Effector CD8-positive, alpha-beta T cell (primary cell): ENCODE results near the gene SLF2.
A peak's percentile ranks its signal among the peaks of the same experiment; 100 is the strongest.

Source experiments
- DNase-seq: peaks from one replicate; lab custom pipeline; 2025; lab: John Stamatoyannopoulos, UW
- total RNA-seq, 4 experiments: gene quantifications; one replicate each; lab custom pipeline; 2026; lab: John Stamatoyannopoulos, UW

SLF2 gene, protein sequence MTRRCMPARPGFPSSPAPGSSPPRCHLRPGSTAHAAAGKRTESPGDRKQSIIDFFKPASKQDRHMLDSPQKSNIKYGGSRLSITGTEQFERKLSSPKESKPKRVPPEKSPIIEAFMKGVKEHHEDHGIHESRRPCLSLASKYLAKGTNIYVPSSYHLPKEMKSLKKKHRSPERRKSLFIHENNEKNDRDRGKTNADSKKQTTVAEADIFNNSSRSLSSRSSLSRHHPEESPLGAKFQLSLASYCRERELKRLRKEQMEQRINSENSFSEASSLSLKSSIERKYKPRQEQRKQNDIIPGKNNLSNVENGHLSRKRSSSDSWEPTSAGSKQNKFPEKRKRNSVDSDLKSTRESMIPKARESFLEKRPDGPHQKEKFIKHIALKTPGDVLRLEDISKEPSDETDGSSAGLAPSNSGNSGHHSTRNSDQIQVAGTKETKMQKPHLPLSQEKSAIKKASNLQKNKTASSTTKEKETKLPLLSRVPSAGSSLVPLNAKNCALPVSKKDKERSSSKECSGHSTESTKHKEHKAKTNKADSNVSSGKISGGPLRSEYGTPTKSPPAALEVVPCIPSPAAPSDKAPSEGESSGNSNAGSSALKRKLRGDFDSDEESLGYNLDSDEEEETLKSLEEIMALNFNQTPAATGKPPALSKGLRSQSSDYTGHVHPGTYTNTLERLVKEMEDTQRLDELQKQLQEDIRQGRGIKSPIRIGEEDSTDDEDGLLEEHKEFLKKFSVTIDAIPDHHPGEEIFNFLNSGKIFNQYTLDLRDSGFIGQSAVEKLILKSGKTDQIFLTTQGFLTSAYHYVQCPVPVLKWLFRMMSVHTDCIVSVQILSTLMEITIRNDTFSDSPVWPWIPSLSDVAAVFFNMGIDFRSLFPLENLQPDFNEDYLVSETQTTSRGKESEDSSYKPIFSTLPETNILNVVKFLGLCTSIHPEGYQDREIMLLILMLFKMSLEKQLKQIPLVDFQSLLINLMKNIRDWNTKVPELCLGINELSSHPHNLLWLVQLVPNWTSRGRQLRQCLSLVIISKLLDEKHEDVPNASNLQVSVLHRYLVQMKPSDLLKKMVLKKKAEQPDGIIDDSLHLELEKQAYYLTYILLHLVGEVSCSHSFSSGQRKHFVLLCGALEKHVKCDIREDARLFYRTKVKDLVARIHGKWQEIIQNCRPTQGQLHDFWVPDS
- total RNA-seq: 95.3 to 140 (median 117) reads per million in 4 experiments

DNA sequence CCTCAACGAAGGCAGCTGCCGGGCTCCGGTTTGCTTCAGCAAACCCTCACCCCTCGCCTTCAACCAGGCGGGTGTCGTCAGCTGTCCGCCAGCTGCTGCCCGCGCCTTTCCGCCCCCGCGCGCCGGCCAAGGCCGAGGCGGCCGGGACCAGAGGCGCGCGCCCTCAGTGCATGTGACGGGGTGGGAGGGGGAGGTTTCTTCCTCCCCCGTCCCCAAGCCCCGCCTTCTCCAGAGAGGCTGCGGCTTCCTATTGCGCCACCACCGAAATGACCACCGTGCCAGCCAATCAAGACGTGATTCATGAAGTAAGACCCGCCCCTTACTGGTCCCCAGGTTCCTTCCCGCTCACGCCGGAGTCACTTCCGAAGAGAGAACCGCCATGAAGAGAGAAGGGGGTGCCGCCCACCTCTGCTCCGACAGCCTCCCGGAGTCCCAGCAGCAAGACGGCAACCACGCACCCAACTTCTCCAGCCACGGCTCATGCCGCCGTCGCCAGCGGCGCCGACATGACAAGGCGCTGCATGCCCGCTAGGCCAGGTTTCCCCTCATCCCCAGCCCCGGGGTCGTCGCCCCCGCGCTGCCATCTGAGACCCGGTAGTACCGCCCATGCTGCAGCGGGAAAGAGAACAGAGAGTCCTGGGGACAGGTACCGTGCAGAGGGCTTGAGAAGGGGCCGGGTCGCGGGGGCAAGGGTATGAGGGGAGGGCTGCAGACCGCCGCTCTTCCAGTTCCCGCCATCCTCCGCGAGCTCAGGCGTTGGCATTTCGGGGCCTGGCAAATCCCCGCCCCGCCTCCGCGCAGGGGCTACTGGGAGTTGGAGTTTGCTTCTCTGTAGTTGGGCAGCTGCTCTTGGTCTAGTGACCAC is at the start of gene SLF2:
SLF2 (plus strand) TSS at position 359 of the 865 bp plus-strand sequence; CDS start at position 507, 148 bp downstream.
- peak; percentile 82 for DNase-seq

DNA sequence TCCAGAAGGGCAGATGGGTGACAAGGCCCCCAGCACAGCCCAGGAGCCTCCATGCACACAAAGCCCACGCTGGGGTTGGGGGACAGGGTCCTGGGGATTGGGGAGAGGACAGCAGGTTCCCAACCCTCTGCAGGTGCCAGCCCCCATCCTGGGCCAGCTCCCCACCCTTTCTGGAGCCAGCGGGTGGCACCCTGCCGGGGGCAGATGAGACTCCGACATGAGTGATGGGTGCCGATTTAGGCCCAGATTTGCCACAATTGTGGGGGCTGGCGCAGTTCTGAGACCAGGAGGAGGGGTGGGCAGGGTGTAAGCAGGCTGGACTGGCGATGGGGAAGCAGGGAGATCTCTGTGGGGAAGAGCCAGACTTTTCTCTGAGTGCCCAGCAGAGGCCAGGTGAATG is 49.3 kb upstream of the SLF2 start:
- DNase-seq: no peak

DNA sequence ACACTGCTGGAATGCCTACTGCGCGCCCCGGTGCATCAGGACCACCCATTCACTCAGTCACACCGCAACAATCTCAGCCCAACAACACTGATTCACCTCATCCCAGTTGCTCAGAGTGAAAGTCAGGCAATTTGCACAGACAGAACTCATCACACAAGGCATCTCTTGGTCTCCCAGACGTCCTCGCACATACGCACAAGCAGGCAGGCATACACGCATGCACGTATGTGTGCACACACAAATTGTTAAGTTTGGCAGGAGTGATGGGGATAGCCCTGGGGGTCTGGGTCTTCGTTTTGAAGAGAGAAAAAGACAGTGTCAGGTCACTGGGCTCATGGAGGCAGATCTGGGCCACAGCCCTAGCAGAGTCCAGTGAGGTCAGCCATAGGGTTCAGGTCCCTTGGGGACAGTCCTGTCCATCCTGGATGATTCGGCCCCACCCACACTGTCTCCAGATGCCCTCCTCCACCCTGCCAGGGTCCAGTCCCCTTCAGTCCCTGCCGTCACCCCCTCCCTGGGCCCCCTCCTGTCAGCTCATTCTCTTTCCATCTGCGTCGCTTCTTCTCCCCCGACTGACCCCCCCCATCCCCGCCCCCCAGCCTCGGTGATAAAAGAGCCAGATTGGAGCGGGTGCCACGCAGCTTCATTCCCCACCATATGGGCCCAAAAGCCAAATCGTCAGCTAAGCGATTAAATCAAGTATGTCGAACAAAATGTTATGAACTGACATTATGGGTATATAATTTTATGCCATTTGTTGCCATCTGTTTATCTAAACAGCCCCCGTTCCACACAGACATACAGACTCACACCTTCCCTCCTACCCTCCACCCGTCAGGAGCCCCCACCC is 48.5 kb upstream of the SLF2 start:
- DNase-seq: no peak

DNA sequence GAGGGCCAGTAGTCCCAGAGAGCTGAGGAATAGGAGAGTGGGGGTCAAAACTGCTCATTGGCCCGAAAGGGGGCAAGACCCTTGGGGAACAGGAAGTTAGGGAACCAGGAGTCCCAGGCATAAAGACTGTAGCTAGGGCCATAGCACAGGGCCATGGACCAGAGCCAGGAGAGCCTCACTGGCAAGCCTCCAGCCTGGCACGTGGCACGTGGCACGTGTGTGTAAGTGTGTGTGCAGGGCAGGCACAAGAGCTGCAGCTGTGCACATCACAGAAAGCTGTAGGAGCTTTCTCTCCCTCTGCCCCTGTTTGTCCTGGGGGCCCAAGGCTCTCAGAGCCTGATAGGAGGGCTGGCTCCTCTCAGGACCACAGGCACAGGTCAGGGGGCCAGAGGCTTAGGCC is 47.8 kb upstream of the SLF2 start:
- no peak for DNase-seq

DNA sequence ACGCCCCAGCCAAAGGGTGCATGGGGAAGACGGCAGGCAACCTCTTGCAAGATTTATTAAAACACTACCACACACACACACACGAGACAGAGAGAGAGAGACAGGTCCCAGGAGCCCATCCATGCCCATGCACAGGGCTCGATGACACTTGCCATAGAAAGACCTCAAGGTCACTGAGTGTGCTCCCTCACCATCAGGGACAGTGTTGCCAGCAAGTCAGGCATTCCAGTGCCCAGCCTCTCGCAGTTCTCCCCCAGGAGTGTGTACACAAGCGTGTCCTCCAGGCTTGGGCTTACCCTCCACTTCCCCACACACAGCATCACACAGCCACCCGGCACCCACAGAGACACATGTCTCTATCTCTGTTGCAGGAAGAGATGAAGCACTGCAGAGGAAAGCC is 46.8 kb upstream of the SLF2 start:
- DNase-seq: no peak

DNA sequence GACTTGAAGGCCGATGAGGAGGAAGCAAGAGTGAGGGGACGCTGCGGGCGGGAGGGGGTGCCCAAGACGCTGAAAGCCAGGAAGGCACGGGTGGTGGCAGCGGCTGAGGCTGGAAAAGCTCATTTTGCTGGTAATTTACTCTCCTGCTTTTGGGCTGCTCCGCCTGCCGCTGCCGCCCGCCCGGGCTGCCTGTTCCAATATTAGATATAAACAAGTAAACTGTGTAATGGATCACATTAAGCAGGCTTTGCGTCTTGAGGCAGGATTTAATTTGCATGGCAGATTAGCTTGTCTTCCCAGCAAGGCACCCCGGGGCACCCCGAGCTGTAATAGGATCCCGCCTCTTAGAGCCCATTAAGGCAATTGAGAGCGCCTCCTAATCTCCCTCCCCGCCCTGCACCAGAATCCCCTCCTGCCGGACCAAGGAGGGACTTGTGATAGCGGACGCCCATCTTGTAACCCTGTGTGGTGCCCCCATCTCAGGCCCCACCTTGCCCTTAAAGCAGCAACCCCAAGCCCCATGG is 46.1 kb upstream of the SLF2 start:
- no peak for DNase-seq

DNA sequence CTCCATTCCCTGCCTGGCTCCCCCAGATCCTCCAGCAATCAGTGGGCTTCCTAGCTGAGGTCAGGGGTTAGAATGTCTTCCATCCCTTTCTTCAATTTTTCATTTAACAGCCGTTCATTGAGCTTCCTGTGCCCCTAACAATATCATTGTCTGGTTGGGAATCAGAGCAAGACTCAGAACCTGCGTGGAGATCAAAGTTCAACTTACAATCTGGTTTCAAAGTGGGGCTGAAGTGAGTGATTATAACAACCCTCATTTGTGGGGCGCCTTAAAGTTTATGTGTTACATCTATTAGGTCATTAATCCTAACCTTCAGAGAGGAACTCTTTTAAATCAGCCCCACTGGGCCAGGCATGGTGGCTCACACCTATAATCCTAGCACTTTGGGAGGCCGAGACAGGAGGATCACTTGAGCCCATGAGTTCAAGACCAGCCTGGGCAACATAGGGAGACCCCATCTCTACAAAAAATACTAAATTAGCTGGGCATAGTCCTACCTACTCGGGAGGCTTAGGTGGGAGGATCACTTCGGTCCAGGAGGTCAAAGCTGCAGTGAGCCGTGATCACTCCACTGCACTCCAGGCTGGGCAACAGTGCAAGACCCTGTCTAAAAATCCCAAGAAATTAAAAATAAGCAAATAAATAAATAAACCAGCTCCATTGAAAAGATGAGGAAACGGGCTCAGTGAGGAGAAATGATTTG is 45.4 kb upstream of the SLF2 start:
- no peak for DNase-seq

DNA sequence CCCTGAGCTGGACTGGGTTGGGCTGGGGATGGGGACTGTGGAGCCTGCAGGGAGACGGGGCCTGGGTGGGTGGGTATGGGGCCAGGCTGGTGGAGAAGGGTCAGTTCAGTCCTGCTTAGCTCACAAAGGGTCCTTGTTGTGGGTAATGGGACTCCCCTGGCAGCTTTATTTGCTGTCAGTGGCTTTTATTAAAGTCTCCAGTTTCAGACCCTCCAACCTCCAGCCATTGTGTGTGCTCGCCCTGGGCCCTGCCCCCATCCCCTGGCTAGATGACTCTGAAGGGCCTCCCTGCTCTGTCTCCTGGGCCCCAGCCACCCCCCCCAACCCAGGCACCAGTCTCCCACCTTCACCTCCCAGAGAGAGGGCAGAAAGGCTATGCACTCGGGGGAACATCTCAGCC is 44.4 kb upstream of the SLF2 start:
- no peak for DNase-seq

DNA sequence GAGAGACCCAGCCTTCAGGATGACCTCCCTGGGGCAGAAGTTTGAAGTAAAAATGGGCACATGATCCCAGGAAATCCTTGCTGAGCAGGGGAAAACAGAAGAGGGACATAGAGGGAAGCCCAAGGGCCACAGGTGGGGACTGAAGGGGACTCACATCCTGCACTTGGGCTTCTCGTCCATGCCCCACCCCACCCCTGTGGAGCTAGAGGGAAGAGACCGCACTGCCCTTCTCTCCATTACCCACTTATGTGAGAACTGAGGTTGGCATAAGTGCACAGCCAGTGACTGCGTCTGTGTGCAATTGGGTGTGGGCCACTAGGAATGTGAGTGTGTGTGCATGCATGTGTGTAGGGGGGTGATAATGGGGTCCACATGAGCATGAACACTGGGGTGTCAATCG is 43.4 kb upstream of the SLF2 start:
- no peak for DNase-seq

DNA sequence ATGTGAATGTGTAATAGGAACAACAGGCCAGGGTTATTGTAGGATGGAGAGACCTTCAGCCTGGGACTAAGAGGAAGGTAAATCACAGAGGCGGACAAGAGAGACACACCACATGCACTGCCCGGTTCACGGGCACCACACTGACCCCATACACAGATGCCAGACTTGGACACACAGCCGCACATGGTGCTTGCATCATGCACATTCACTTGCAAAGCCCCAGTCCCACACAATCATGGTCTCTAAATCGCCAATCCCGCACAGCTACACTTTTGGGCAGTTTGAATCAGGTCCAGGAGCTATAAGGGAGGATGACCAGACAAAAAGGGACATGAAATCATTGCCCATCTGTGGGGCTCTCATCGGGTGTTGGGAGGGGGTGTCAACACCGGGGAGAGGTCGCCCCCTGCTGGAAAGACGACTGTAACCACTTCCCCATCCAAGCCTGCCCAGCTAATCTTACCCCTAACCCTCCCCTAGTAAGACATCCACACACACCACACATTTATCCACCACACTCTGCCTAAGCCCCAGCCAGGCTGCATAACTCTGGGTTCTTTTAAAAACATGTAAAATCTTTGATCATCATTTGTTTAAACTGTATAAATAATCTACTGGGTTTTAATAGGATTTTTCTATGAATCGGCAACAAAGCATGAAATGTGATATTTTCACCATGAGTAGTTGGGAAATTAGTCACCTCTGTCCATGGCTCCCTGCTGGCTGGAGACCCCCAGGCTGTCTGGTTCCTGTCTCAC is 40.5 kb upstream of the SLF2 start:
- DNase-seq: peak; percentile 9

DNA sequence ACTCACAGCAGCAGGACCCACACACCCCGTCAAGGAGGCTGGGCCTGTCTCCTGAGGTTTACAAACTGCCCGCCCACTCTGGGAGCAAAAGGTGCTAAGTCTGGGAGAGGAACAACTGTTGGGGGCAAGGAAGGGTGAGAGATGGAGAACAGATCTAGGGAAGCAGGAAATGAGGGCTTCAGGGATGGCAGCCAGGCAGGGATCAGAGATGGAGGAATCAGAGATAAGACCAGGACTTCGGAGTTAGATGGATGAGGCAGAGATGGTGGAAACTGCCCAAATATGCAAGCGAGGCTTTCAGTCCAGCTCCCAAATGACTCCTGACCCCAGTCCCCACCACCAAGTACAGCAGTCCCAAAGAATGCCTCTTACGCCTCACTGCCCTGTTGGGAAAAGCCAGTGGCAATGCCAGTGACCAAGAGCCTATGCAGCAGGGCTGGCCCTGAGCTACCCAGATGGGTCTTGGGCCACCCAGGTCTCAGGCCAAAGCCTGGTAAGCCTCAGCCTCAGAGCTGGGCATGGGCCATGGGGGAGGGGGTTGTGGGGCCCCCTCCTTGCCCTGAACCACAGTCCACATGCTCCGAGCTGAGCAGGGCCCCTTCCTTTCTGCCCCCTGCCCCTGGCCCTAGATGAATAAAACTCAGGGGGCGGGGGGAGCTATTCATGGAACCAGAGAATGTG is 39.5 kb upstream of the SLF2 start:
- DNase-seq: no peak

DNA sequence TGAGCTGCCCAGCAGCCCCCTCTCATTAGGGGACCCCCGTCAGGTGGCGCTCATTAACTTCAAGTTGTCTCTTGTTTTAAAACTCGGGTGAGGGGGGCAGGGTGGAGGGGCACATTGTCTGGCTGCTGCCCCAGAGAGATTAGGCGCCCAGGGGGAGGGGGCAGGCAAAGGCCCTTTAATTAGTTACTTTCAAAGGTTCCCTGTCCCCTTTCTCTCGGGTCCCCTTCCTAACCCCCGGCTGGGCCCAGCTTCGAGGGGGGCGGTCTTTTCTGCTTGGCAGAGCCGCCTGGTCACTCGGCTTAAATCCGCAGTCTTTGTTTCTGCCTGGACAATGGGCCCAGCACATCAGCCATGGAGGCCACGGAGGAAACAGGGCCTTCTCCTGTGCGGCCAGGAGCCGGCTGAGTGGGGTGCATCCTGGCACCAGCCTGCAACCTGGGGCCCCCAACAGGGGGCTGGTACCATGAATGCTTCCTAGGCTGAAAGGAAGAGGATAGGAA is 38.9 kb upstream of the SLF2 start:
- DNase-seq: no peak

DNA sequence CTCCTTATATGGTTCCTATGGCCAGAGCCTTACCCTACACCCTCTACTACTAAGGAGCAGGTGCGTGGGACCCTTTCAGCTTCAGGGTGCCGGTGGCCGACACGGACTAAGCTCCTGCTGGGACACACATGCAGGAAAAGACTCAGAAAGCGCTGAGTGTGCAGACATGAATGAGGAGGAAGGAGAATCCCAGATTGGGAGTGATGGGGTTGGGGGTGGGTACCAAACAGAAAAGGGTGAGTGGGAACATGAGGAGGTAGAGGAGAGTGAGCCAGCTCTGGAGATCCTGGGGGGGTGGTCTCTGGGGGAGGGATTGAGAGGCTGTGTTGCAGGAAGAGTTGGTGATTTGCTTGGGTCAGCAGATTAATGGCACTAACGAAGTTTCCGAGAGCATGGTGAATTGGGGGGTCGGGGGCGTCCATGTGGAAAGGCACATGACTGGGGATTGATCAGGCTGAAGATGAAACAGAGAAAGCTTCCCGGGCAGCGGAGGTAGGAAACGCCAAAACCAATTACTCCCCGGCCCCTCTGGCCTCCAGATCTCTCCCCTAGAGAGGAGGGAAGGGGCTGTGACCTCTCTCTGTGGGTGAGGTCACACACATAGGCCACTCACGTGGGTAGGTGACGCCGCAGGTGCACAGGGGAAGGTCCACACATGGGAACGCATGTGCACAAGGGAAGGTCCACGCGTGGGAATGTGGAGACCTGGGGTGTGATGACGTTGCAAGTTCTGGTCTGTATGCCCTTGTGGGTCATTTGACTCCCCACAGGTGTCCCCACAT is 37.9 kb upstream of the SLF2 start:
- no peak for DNase-seq

DNA sequence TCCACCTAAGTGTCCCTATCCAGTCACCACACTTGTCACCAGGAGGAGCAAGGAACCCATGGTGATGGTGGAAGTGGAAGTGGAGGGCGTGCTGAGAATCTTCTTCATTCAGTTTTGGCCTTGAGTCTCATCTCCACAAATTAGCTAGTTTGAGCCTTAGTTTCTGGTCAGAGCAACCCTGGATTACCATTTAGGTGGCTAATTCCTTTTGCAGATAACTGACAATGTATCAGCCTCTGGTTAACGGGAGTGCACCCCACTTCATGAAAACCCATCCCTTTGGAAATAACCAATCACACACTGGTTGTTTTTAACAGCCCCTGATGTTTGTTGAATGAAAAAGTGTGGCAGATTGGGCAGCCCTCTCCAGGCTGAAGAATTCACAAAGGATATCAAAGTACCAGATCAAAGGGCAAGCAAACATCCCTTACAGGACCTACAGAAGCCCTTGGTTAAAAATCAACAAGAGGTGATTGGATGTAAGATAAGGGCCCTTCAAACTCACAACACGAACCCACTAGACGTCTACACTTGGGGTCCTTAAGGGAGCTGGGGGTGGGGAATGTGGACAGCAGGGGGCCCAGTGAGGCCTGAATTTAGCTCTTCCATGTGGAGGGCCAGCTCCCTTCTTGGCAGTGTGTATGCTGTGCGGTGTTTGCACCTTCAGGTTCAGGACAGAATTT is 37.1 kb upstream of the SLF2 start:
- DNase-seq: no peak

DNA sequence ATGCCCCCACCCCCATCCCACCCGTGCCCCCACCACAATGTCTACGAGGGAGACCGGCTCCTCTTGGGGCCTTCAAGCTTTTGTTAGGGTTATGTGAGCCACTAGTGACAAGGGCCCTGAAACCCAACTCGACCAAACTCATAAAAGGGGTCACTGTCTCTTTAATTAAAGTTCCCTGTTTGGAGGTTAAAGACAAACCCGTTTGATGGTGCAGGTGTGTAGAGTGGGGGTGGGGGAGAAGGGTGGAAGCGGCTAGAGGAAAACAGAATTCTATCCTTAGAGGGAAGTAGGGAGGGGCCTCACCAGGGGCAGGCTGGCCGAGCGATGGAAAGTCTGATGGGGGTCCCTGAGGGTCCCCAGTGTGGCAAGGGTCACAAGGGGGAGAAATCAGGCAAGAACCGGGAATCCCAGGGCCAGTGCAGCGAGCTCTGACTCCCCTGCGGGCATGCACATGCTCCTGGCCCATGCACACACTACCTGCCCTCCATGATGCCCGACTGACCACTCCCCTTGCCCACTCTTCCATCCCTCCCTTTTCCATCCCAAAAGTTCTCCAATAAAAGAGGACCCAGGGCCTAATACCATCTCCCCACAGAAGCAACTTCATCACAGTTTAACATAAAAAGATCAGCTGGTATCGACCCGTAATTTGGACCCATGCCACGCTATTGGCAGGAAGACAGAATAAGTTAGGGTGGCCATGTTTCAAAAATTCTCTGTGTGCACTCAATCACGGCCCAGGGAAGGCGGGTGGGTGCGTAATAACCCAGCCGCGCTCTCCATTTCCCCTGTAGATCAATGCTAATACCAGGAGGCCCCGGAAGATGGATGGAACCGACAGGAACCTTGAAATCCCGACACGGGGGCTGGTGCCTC is 35.9 kb upstream of the SLF2 start:
- DNase-seq: no peak

DNA sequence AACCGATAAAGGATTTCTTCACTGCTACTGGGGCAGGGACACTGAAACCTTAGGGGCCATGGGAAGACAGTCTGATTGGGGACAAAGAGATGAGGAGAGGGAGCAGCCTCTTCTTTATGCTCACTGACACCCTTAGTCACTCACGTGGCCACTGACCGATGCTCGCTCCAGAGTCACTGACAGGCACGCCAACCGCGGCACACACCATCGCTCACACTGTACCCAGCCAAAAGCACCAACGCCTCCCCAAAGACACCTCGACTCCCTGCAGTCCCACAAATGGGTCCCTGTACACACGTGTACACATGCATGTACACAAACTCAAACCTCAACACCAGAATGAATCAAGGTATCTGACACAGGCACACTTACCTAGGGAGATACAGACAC is 35.3 kb upstream of the SLF2 start:
- DNase-seq: no peak
